ENCODE results near the gene HOXD13. TPM values are rescaled to one million over a fixed set of nuclear protein-coding genes. Genes with fewer than 3 reads are reported as not detected.

Gene HOXD13
- total RNA-seq, result not detected

DNA sequence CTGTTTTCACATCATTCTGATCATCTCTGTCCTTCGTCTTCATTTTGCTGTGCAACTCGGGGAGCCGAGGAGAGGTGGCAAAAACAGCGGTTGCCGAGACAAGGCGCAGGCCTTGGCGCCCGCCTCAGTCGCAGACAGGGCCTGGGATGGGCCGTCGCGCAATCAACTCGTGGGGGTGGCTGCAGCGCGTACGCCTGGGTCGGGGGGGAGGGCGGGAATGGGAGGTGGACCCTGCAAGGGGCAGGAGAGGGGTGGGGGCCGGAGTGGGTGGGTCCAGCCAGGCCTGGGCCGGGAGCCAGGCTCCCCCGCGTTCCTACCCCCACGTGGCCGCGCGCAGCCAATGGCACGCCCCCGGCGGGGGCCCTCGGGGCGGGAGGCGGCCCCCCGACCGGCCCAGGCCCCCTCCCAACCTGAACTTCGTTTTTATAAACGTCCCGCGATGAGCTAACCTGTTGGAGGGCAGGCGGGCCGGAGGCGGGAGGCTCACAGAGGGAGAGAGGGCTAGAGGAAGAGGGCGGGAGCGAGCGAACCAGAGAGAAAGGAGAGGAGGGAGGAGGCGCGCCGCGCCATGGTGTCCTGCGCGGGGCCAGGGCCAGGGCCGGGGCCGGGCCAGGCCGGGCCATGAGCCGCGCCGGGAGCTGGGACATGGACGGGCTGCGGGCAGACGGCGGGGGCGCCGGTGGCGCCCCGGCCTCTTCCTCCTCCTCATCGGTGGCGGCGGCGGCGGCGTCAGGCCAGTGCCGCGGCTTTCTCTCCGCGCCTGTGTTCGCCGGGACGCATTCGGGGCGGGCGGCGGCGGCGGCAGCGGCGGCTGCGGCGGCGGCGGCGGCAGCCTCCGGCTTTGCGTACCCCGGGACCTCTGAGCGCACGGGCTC, at the start of gene HOXD13:
Gene HOXD13 (plus strand): TSS at position 452 of the 875 bp plus-strand sequence. CDS start 170 bp downstream, at position 622.
- ATAC-seq (peak; percentile 18 to 27), DNase-seq (no peak)
- peaks cover 26% of the 10 kb centered on the region for H3K4me1 Mint-ChIP-seq (ENCODE audit: low read depth)
- peaks cover 92% of the 10 kb centered on the region for H3K27me3 Mint-ChIP-seq (ENCODE audit: low read depth)
- H3K4me3 Mint-ChIP-seq, result peak within 1 kb of the TSS; percentile 19
- no peaks in the 10 kb centered on the region for H3K36me3 Mint-ChIP-seq (ENCODE audit: insufficient read depth)
- H3K9me3 Mint-ChIP-seq, result peaks cover 9% of the 10 kb centered on the region

DNA sequence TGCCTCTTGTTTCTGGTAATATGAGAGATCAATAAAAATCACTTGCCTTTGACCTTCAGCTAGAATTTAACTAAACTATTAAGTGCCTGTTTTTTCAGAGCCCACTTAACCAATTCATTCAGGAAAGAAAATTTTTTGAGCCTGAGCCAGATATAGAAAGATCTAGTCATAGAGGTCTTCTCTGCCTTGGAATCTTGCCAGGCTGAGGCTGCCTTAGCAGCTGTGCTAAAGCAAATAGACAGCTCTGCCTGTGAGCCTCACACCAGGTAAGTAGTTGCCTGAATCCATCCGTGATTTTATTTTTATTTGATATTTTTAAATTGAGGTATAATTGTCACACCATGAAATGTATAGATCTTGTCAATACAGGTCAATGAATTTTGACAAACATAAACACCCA, 36.1 kb upstream of the HOXD13 start:
- ATAC-seq (no peak), DNase-seq (no peak)
- no peaks in the 10 kb centered on the region for H3K4me1 Mint-ChIP-seq (ENCODE audit: low read depth)
- H3K27me3 Mint-ChIP-seq (ENCODE audit: low read depth), result peaks cover 43% of the 10 kb centered on the region
- no peaks in the 10 kb centered on the region for H3K9me3 Mint-ChIP-seq
- no peaks in the 10 kb centered on the region for H3K36me3 Mint-ChIP-seq (ENCODE audit: insufficient read depth)
- no peak overlapping the region for H3K4me3 Mint-ChIP-seq

GRCh38 chr2:176063958-176064357, 28.6 kb upstream of the HOXD13 start:
- Mint-ChIP-seq H3K9me3 (no peaks in the 10 kb centered on the region), H3K4me1 (ENCODE audit: low read depth) (peaks cover 7% of the 10 kb centered on the region), H3K4me3 (no peak overlapping the region), H3K27me3 (ENCODE audit: low read depth) (peaks cover 56% of the 10 kb centered on the region), H3K36me3 (ENCODE audit: insufficient read depth) (no peaks in the 10 kb centered on the region)
- no peak for DNase-seq
- ATAC-seq, result peak; percentile 21 to 37

GRCh38 chr2:176066645-176067588, 25.6 kb upstream of the HOXD13 start:
- Mint-ChIP-seq H3K4me3 (no peak overlapping the region), H3K27me3 (ENCODE audit: low read depth) (peaks cover 75% of the 10 kb centered on the region)

GRCh38 chr2:176067589-176068418, 24.7 kb upstream of the HOXD13 start:
- peaks cover 80% of the 10 kb centered on the region for H3K27me3 Mint-ChIP-seq (ENCODE audit: low read depth)
- no peak overlapping the region for H3K4me3 Mint-ChIP-seq
- H3K36me3 Mint-ChIP-seq (ENCODE audit: insufficient read depth), result no peaks in the 10 kb centered on the region
- no peaks in the 10 kb centered on the region for H3K9me3 Mint-ChIP-seq
- H3K4me1 Mint-ChIP-seq (ENCODE audit: low read depth), result peaks cover 7% of the 10 kb centered on the region
- ATAC-seq, result no peak
- DNase-seq, result no peak

More at GRCh38 chr2:176066645-176067588, 25.6 kb upstream of the HOXD13 start:
- Mint-ChIP-seq H3K4me1 (ENCODE audit: low read depth) (peaks cover 7% of the 10 kb centered on the region), H3K9me3 (no peaks in the 10 kb centered on the region), H3K36me3 (ENCODE audit: insufficient read depth) (no peaks in the 10 kb centered on the region)
- ATAC-seq (no peak), DNase-seq (no peak)

- ATAC-seq (no peak), DNase-seq (no peak)
- Mint-ChIP-seq H3K4me1 (ENCODE audit: low read depth) (peaks cover 7% of the 10 kb centered on the region), H3K9me3 (no peaks in the 10 kb centered on the region), H3K36me3 (ENCODE audit: insufficient read depth) (no peaks in the 10 kb centered on the region), H3K27me3 (ENCODE audit: low read depth) (peaks cover 85% of the 10 kb centered on the region), H3K4me3 (no peak overlapping the region)
Observed at GRCh38 chr2:176068419-176068832, 24.1 kb upstream of the HOXD13 start.

GRCh38 chr2:176071330-176072291, 20.9 kb upstream of the HOXD13 start:
- H3K4me3 Mint-ChIP-seq, result no peak overlapping the region
- H3K36me3 Mint-ChIP-seq (ENCODE audit: insufficient read depth), result no peaks in the 10 kb centered on the region
- ATAC-seq, result no peak
- H3K9me3 Mint-ChIP-seq, result peaks cover 11% of the 10 kb centered on the region
- H3K27me3 Mint-ChIP-seq (ENCODE audit: low read depth), result peaks cover 90% of the 10 kb centered on the region
- peaks cover 7% of the 10 kb centered on the region for H3K4me1 Mint-ChIP-seq (ENCODE audit: low read depth)
- DNase-seq, result no peak

GRCh38 chr2:176072292-176072669, 20.2 kb upstream of the HOXD13 start:
- no peaks in the 10 kb centered on the region for H3K36me3 Mint-ChIP-seq (ENCODE audit: insufficient read depth)
- ATAC-seq (no peak), DNase-seq (no peak)
- peaks cover 91% of the 10 kb centered on the region for H3K27me3 Mint-ChIP-seq (ENCODE audit: low read depth)
- H3K4me1 Mint-ChIP-seq (ENCODE audit: low read depth), result peaks cover 6% of the 10 kb centered on the region
- H3K9me3 Mint-ChIP-seq, result peaks cover 13% of the 10 kb centered on the region
- no peak overlapping the region for H3K4me3 Mint-ChIP-seq

DNA sequence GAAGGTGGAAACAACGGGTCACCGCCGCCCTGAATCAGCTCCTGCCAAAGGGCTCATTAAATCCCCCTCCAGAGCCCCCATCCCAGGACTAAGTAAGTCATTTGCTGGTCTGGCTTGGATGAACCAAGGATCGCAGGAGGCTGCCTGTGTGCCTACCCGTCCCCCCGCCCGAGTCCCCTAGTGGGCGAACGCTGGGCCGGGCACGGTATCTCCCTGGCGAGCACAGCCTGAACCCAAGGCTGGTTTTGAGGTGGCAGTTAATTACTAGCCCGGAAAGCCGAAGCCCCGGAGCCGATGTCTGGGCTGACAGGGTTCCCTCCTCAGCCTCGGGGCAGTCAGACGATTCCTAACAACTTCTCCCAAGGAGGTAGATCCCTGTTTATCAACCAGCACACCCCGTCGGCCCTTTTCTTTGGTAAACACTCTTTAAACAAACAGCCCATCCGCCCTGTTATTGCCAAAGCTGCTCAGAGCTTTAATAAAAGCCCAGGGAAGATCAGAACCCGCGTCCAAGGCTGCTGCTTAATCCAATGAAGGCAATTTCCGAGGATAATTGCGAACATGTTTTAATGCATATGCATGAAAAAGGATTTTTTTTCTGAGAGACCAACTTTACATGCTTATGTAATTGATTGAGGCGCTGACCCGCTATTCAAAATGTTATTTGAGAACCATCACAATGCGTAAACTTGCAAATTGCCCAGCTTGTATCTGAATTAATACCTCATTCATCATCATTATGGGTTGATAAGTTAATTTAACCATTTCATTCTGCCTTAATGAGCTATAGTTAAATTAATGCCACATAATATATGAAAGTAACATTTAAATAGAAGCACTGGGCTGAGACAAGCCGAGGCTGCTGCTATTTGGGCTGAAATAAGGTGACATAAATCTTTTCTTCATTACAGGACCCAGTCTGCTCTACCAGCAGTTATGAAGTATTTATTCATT, 19.3 kb upstream of the HOXD13 start:
- Mint-ChIP-seq H3K27me3 (ENCODE audit: low read depth) (peaks cover 86% of the 10 kb centered on the region), H3K4me3 (no peak overlapping the region), H3K9me3 (peaks cover 14% of the 10 kb centered on the region), H3K4me1 (ENCODE audit: low read depth) (peaks cover 2% of the 10 kb centered on the region), H3K36me3 (ENCODE audit: insufficient read depth) (no peaks in the 10 kb centered on the region)
- ATAC-seq (no peak), DNase-seq (no peak)

DNA sequence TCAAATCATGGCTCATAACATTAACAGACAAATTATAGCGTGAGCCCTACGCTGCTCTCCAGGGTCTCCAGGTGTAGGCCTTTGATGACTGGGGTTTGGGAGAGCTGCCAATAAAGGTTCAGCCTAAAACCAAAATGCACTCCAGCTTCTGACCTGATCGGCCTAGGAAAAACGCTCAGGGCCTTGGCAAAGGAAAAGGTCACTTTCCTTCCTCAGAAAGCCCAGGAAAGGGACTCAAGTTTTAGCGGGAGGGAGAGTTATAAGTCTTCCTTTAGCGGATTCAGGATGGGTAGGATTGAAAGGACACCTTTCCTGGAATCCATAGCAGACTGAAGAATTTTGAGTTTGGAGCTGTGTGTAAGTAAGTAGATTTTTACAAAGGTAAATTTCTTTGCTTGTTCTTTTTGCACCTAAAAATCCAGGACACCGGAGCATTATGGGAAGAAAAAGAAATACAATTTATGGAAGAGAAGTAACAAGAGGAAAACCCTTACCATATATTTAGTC, 17.5 kb upstream of the HOXD13 start:
- Mint-ChIP-seq H3K4me3 (no peak overlapping the region), H3K27me3 (ENCODE audit: low read depth) (peaks cover 83% of the 10 kb centered on the region), H3K9me3 (peaks cover 21% of the 10 kb centered on the region), H3K4me1 (ENCODE audit: low read depth) (peaks cover 7% of the 10 kb centered on the region), H3K36me3 (ENCODE audit: insufficient read depth) (no peaks in the 10 kb centered on the region)
- no peak for ATAC-seq
- DNase-seq, result no peak

GRCh38 chr2:176075481-176075880, 17.0 kb upstream of the HOXD13 start:
- no peak for ATAC-seq
- Mint-ChIP-seq H3K9me3 (peaks cover 21% of the 10 kb centered on the region), H3K27me3 (ENCODE audit: low read depth) (peaks cover 78% of the 10 kb centered on the region)

GRCh38 chr2:176076063-176076462, 16.5 kb upstream of the HOXD13 start:
- no peak overlapping the region for H3K4me3 Mint-ChIP-seq
- DNase-seq (no peak), ATAC-seq (no peak)
- peaks cover 77% of the 10 kb centered on the region for H3K27me3 Mint-ChIP-seq (ENCODE audit: low read depth)
- no peaks in the 10 kb centered on the region for H3K36me3 Mint-ChIP-seq (ENCODE audit: insufficient read depth)
- peaks cover 7% of the 10 kb centered on the region for H3K4me1 Mint-ChIP-seq (ENCODE audit: low read depth)
- peaks cover 21% of the 10 kb centered on the region for H3K9me3 Mint-ChIP-seq

More at GRCh38 chr2:176075481-176075880, 17.0 kb upstream of the HOXD13 start:
- Mint-ChIP-seq H3K4me1 (ENCODE audit: low read depth) (peaks cover 7% of the 10 kb centered on the region), H3K4me3 (no peak overlapping the region), H3K36me3 (ENCODE audit: insufficient read depth) (no peaks in the 10 kb centered on the region)
- DNase-seq, result no peak

All from activated T-cell treated with anti-CD3 and anti-CD28 coated beads, Interleukin-2, amount 50 U/mL, for 4 hours (primary cell).